Suprapubic skin (tissue), 3 donors: ENCODE results near the gene VPS4A.

Experiments
- CTCF ChIP-seq, 2 donors: fragments of 200-600 bp in 1 of 2; fragments of 450-650 bp in 1 of 2; sonication (generic) in 1 of 2; IDR thresholded peaks; one replicate each; pipeline ENCODE4 v1.5.1; 2016 to 2019; ENCODE audit warnings: antibody characterized with exemption in 2 of 2, mild to moderate bottlenecking in 1 of 2, moderate library complexity in 1 of 2
- POLR2AphosphoS5 ChIP-seq, 3 donors: sonication (generic); formaldehyde crosslinking; IDR thresholded peaks; one replicate each; pipeline ENCODE4 v1.6.1; 2017; ENCODE audit warnings: antibody characterized with exemption in 3 of 3

GRCh38 chr16:69298261-69298660 lies 12.9 kb upstream of the VPS4A start:
- TF ChIP-seq CTCF (IDR thresholded peaks at IDR 0.05): no peak
- TF ChIP-seq POLR2AphosphoS5 (IDR thresholded peaks at IDR 0.05): no peak
